Vagina (tissue), 2 donors: ENCODE measurements around the gene SERINC1.

Experiments
- CTCF ChIP-seq, 3 experiments: fragments of 450-650 bp in 2 of 3; fragments of 200-600 bp in 1 of 3; sonication (generic) in 1 of 3; IDR thresholded peaks; one replicate each; pipeline ENCODE4 v1.5.1; 2017 to 2019; ENCODE audit warnings: antibody characterized with exemption in 3 of 3, mild to moderate bottlenecking in 2 of 3, moderate library complexity in 2 of 3
- POLR2A ChIP-seq, 2 donors: fragments of 450-650 bp; IDR thresholded peaks; one replicate each; pipeline ENCODE4 v1.6.1; 2017; ENCODE audit warnings: antibody characterized with exemption in 2 of 2, mild to moderate bottlenecking in 2 of 2, moderate library complexity in 2 of 2

- TF ChIP-seq POLR2A (IDR thresholded peaks at IDR 0.05) (no peak), CTCF (IDR thresholded peaks at IDR 0.05) (no peak)
Measured at GRCh38 chr6:122501475-122501874, 29.9 kb upstream of the SERINC1 start.
